H54 (cell line): Measurements from ENCODE around the gene NDST4.

Experiments
- DNase-seq: peaks from one replicate; pipeline ENCODE4 v3.0.0; 2011; ENCODE audit warnings: low spot score, mixed read lengths; ENCODE audit not compliant: insufficient read length
- FAIRE-seq: peaks from 3 replicates; lab custom pipeline; 2011; peaks lifted over from hg19 to GRCh38; lab: Jason Lieb, UNC
- POLR2A ChIP-seq: IDR thresholded peaks from 2 replicates; pipeline ENCODE4 v1.6.1; 2011; ENCODE audit warnings: low read depth, mild to moderate bottlenecking, low read length

NDST4 gene

GRCh38 chr4:115113506-115114106, at the start of gene NDST4:
NDST4 (minus strand) TSS chr4:115113620; CDS start chr4:115077036, 36,584 bp downstream.
- no peak for DNase-seq
- FAIRE-seq = peak; percentile 62
- no peak for TF ChIP-seq POLR2A

GRCh38 chr4:115159141-115159540, 45.7 kb upstream of the NDST4 start:
- DNase-seq = no peak
- no peak for TF ChIP-seq POLR2A
- FAIRE-seq = no peak

GRCh38 chr4:115158296-115158695, 44.9 kb upstream of the NDST4 start:
- no peak for TF ChIP-seq POLR2A
- FAIRE-seq (no peak), DNase-seq (no peak)

GRCh38 chr4:115154826-115155225, 41.4 kb upstream of the NDST4 start:
- TF ChIP-seq POLR2A = no peak
- DNase-seq = no peak
- no peak for FAIRE-seq

- TF ChIP-seq POLR2A = no peak
- no peak for DNase-seq
- FAIRE-seq = no peak
Measured at GRCh38 chr4:115152965-115153364, 39.5 kb upstream of the NDST4 start.

- TF ChIP-seq POLR2A = no peak
- no peak for FAIRE-seq
- no peak for DNase-seq
Measured at GRCh38 chr4:115152081-115152480, 38.7 kb upstream of the NDST4 start.

GRCh38 chr4:115149106-115149505, 35.7 kb upstream of the NDST4 start:
- FAIRE-seq = no peak
- DNase-seq = no peak
- no peak for TF ChIP-seq POLR2A

GRCh38 chr4:115145393-115146160, 32.2 kb upstream of the NDST4 start:
- FAIRE-seq = no peak
- TF ChIP-seq POLR2A = no peak
- DNase-seq = no peak

- FAIRE-seq = no peak
- no peak for DNase-seq
- TF ChIP-seq POLR2A = no peak
Measured at GRCh38 chr4:115128037-115128436, 14.6 kb upstream of the NDST4 start.

GRCh38 chr4:115126491-115126890, 13.1 kb upstream of the NDST4 start:
- FAIRE-seq = no peak
- no peak for TF ChIP-seq POLR2A
- DNase-seq = no peak

- no peak for TF ChIP-seq POLR2A
- DNase-seq (no peak), FAIRE-seq (no peak)
Measured at GRCh38 chr4:115121351-115122043, 8.1 kb upstream of the NDST4 start.

GRCh38 chr4:115119804-115120352, 6.5 kb upstream of the NDST4 start:
- TF ChIP-seq POLR2A = no peak
- FAIRE-seq (no peak), DNase-seq (no peak)

- FAIRE-seq = no peak
- DNase-seq = no peak
- TF ChIP-seq POLR2A = no peak
Measured at GRCh38 chr4:115117651-115118050, 4.2 kb upstream of the NDST4 start.
